Measurements from ENCODE around the gene TLE6.

DNA sequence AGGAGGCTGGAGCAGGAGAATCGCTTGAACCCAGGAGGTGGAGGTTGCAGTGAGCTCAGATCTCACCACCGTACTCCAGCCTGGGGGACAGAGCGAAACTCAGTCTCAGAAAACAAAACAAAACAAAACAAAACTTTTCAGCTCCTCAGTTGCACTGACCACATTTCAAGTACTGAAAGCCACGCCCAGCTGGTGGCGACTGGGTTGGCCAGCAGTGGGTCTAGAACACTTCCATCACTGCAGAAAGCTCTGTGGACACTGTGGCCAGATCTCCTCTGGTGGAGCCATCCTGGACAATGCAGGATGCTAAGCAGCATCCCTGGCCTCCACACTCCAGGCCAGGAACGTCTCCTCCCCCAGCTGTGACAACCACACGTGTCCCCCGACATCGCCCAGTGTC is 30.6 kb downstream of the TLE6 start:
- TF ChIP-seq, protein P1, sequence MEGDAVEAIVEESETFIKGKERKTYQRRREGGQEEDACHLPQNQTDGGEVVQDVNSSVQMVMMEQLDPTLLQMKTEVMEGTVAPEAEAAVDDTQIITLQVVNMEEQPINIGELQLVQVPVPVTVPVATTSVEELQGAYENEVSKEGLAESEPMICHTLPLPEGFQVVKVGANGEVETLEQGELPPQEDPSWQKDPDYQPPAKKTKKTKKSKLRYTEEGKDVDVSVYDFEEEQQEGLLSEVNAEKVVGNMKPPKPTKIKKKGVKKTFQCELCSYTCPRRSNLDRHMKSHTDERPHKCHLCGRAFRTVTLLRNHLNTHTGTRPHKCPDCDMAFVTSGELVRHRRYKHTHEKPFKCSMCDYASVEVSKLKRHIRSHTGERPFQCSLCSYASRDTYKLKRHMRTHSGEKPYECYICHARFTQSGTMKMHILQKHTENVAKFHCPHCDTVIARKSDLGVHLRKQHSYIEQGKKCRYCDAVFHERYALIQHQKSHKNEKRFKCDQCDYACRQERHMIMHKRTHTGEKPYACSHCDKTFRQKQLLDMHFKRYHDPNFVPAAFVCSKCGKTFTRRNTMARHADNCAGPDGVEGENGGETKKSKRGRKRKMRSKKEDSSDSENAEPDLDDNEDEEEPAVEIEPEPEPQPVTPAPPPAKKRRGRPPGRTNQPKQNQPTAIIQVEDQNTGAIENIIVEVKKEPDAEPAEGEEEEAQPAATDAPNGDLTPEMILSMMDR (conservative IDR thresholded peaks at IDR 0.05) = no peak
- no peak for TF ChIP-seq EZH2 (IDR thresholded peaks at IDR 0.05; ENCODE audit: low read depth)

Data from PC-9 (cell line).